ENCODE data around the gene KSR2.

KSR2 gene

DNA sequence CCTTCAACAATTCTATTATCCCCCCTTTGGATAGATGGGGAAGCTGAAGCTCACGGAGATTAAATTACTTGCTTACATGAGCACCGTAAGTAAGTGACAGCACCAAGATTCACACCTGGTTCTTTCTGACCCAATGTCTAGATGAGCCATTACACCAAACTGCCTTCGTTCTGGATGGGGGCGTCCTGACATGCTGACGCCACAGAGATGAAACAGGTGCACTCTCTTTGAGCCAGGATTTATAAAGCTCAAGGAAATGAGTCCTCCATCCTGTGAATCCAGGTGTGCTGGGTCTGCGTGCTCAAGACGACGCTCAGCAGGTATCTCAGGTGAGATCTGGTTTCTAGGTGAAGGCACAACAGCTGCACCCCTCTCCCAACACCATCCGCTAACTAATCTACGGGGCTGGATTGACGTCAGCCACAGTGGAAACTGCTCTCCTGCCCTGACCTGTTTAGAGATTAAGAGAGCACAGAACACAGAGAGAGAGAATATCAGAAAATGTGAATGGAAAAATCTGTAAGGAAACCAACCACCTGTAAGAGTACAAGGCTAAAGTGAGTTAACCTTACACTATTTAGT is 61.6 kb downstream of the KSR2 start:
- no peaks in the 10 kb centered on the region for H3K36me3 ChIP-seq (ENCODE audit: control insufficient read depth, insufficient read depth, low read length)
- peak overlapping the region; percentile 26 for H3K4me2 ChIP-seq (ENCODE audit: low read length)
- H3K4me3 ChIP-seq (ENCODE audit: low read depth, low read length) = no peak overlapping the region
- H3K79me2 ChIP-seq = no peaks in the 10 kb centered on the region
- H3K4me1 ChIP-seq = no peaks in the 10 kb centered on the region
- TF ChIP-seq, protein P1, sequence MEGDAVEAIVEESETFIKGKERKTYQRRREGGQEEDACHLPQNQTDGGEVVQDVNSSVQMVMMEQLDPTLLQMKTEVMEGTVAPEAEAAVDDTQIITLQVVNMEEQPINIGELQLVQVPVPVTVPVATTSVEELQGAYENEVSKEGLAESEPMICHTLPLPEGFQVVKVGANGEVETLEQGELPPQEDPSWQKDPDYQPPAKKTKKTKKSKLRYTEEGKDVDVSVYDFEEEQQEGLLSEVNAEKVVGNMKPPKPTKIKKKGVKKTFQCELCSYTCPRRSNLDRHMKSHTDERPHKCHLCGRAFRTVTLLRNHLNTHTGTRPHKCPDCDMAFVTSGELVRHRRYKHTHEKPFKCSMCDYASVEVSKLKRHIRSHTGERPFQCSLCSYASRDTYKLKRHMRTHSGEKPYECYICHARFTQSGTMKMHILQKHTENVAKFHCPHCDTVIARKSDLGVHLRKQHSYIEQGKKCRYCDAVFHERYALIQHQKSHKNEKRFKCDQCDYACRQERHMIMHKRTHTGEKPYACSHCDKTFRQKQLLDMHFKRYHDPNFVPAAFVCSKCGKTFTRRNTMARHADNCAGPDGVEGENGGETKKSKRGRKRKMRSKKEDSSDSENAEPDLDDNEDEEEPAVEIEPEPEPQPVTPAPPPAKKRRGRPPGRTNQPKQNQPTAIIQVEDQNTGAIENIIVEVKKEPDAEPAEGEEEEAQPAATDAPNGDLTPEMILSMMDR (IDR thresholded peaks at IDR 0.05) = no peak
- no peak overlapping the region for H3K9ac ChIP-seq
- H3K27me3 ChIP-seq (ENCODE audit: control insufficient read depth, insufficient read depth, low read length) = no peaks in the 10 kb centered on the region
- H3K9me3 ChIP-seq (ENCODE audit: control insufficient read depth, low read length) = no peaks in the 10 kb centered on the region
- H2AFZ ChIP-seq = peak overlapping the region; percentile 38
- no peak overlapping the region for H3K27ac ChIP-seq

DNA sequence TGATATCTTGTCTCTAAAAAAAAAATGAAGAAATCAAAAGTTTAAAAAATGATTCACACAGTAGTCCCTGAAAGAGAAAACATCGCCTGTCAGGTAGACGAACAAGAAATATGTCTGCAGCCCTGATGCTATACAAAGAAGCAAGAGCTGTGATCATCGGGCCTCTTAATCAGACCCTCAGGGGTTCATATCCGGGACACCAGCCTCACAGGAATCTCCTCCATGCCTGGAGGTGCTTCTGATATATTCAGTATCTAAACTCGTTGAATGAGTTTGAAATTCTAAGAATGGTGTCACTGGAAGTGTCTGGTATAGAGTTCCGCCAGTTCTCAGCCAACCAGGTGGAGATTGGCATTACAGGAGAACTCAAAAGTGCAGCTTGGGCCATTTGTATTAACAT is 64.7 kb downstream of the KSR2 start:
- TF ChIP-seq, protein P1 (IDR thresholded peaks at IDR 0.05) = no peak
- Histone ChIP-seq H3K4me3 (ENCODE audit: low read depth, low read length) (no peak overlapping the region), H3K4me2 (ENCODE audit: low read length) (no peak overlapping the region), H3K27me3 (ENCODE audit: control insufficient read depth, insufficient read depth, low read length) (no peaks in the 10 kb centered on the region), H3K9me3 (ENCODE audit: control insufficient read depth, low read length) (no peaks in the 10 kb centered on the region), H3K27ac (no peak overlapping the region), H3K4me1 (no peaks in the 10 kb centered on the region), H2AFZ (no peak overlapping the region), H3K36me3 (ENCODE audit: control insufficient read depth, insufficient read depth, low read length) (peaks cover 2% of the 10 kb centered on the region), H3K9ac (no peak overlapping the region), H3K79me2 (no peaks in the 10 kb centered on the region)

DNA sequence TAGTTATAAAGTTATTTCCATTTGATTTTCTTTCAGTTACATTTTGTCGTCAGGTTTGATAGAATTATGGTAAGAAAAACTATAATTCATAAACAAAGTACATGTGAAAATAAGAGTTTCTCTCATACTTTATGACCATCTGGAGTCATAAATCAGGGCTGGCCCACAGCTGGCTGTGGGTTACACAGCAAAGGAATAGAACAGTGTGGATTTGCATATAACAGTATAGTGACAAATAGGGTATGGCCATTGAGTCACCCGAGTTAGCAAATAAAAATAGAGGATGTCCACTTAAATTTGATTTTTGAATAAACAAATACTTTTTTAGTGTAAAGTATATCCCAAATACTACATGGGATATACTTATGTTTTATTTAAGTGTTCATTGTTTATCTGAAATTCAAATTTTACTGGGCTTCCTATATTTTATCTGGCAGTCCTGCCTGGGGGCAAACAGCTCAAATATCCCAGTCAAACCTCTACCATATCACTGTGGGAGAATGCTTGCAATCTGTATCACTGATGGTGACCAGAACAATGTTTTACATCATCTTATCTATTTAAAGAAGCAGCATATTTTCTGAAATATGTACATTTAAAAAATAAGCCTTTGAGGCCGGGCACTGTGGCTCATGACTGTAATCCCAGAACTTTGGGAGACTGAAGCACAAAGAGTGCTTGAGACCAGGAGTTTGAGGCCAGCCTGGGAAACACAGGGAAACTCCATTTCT is 65.5 kb downstream of the KSR2 start:
- no peak overlapping the region for H2AFZ ChIP-seq
- H3K4me3 ChIP-seq (ENCODE audit: low read depth, low read length) = no peak overlapping the region
- TF ChIP-seq, protein P1 (IDR thresholded peaks at IDR 0.05) = no peak
- no peak overlapping the region for H3K27ac ChIP-seq
- H3K9me3 ChIP-seq (ENCODE audit: control insufficient read depth, low read length) = no peaks in the 10 kb centered on the region
- no peak overlapping the region for H3K9ac ChIP-seq
- H3K4me2 ChIP-seq (ENCODE audit: low read length) = no peak overlapping the region
- H3K79me2 ChIP-seq = no peaks in the 10 kb centered on the region
- H3K4me1 ChIP-seq = no peaks in the 10 kb centered on the region
- no peaks in the 10 kb centered on the region for H3K27me3 ChIP-seq (ENCODE audit: control insufficient read depth, insufficient read depth, low read length)
- peaks cover 2% of the 10 kb centered on the region for H3K36me3 ChIP-seq (ENCODE audit: control insufficient read depth, insufficient read depth, low read length)

DNA sequence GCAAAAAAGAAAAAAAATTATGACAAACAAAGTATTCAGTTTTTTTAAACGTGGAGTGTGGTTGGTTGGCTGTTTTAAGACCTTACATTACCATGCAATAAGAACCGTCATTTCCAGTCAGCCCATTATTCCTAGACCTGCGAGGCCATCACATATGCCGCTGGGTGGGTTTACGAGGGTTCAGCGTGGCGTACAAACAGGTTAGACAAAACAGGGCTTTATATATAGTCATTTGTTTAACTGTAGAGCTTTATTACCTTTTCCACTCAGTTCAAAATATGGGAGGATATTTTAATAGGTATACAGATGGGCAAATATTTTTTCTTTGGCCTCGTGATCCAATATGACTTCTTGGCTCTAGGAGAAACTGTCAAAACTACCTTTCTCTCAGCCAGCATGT is 67.2 kb downstream of the KSR2 start:
- Histone ChIP-seq H3K9me3 (ENCODE audit: control insufficient read depth, low read length) (no peaks in the 10 kb centered on the region), H3K79me2 (no peaks in the 10 kb centered on the region), H3K27me3 (ENCODE audit: control insufficient read depth, insufficient read depth, low read length) (no peaks in the 10 kb centered on the region), H2AFZ (no peak overlapping the region), H3K4me3 (ENCODE audit: low read depth, low read length) (no peak overlapping the region), H3K9ac (no peak overlapping the region), H3K36me3 (ENCODE audit: control insufficient read depth, insufficient read depth, low read length) (peaks cover 2% of the 10 kb centered on the region), H3K4me1 (no peaks in the 10 kb centered on the region), H3K27ac (no peak overlapping the region), H3K4me2 (ENCODE audit: low read length) (no peak overlapping the region)
- TF ChIP-seq, protein P1 (IDR thresholded peaks at IDR 0.05) = no peak

DNA sequence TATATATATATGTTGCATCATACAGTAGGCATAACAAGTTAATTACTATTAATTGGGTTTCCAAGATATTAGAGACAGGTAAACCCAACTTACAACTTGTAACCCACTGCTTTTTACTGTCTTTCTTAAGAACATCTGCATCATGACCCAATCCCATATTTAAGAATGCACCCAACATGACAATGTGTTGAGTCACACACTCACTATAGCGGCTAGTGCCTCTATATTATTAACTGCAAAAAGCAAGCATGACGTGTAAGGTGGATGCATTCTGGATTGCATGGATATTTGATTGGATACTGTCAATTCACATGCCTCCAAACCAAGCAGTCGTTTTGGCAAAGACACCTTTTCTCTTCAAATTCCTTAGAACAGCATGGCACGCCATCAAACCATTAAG is 68.2 kb downstream of the KSR2 start:
- Histone ChIP-seq H3K9ac (no peak overlapping the region), H3K36me3 (ENCODE audit: control insufficient read depth, insufficient read depth, low read length) (peaks cover 2% of the 10 kb centered on the region), H3K79me2 (no peaks in the 10 kb centered on the region), H2AFZ (no peak overlapping the region), H3K4me3 (ENCODE audit: low read depth, low read length) (no peak overlapping the region), H3K9me3 (ENCODE audit: control insufficient read depth, low read length) (no peaks in the 10 kb centered on the region), H3K4me2 (ENCODE audit: low read length) (no peak overlapping the region), H3K4me1 (no peaks in the 10 kb centered on the region), H3K27ac (no peak overlapping the region), H3K27me3 (ENCODE audit: control insufficient read depth, insufficient read depth, low read length) (no peaks in the 10 kb centered on the region)
- TF ChIP-seq, protein P1 (IDR thresholded peaks at IDR 0.05) = no peak

Measured in parathyroid adenoma (tissue), 2 donors.